ENCODE measurements around the gene EPHB2.

Gene EPHB2

GRCh38 chr1:22708777-22709176 is 1.9 kb upstream of the EPHB2 start:
- no peaks in the 10 kb centered on the region for H3K36me3 Mint-ChIP-seq (ENCODE audit: low read depth)
- no peak overlapping the region for H3K27ac Mint-ChIP-seq
- peaks cover 53% of the 10 kb centered on the region for H3K27me3 Mint-ChIP-seq (ENCODE audit: low read depth, poor library complexity)
- H3K4me1 Mint-ChIP-seq, result peaks cover 24% of the 10 kb centered on the region
- peak overlapping the region; percentile 84 for H3K4me3 Mint-ChIP-seq
- no peak for DNase-seq
- no peak for TF ChIP-seq CTCF (IDR thresholded peaks at IDR 0.05)
- no peaks in the 10 kb centered on the region for H3K9me3 Mint-ChIP-seq

DNA sequence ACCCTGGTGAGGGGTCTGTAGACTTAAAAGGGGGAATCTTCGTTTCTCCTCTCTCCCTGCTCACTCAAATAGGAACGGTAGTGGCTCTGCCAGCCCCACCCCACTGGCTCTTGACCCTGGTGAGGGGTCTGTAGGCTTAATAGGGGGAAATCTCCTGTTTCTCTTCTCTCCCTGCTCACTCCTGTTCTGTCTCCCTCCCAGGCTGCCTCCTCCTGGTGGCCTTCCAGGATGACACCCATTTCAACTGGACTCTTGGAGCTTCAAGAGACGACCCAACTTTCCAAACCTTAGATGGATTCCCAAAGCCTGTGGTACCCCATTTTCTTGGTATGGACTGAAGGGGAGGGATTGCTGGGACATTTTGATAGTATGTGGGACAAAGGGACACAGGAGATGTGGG is 1.4 kb upstream of the EPHB2 start:
- Mint-ChIP-seq H3K4me1 (peaks cover 24% of the 10 kb centered on the region), H3K27ac (no peak overlapping the region), H3K4me3 (peak overlapping the region; percentile 84), H3K9me3 (no peaks in the 10 kb centered on the region), H3K36me3 (ENCODE audit: low read depth) (no peaks in the 10 kb centered on the region), H3K27me3 (ENCODE audit: low read depth, poor library complexity) (peaks cover 57% of the 10 kb centered on the region)
- TF ChIP-seq CTCF (IDR thresholded peaks at IDR 0.05), result peak; percentile 42
- no peak for DNase-seq

DNA sequence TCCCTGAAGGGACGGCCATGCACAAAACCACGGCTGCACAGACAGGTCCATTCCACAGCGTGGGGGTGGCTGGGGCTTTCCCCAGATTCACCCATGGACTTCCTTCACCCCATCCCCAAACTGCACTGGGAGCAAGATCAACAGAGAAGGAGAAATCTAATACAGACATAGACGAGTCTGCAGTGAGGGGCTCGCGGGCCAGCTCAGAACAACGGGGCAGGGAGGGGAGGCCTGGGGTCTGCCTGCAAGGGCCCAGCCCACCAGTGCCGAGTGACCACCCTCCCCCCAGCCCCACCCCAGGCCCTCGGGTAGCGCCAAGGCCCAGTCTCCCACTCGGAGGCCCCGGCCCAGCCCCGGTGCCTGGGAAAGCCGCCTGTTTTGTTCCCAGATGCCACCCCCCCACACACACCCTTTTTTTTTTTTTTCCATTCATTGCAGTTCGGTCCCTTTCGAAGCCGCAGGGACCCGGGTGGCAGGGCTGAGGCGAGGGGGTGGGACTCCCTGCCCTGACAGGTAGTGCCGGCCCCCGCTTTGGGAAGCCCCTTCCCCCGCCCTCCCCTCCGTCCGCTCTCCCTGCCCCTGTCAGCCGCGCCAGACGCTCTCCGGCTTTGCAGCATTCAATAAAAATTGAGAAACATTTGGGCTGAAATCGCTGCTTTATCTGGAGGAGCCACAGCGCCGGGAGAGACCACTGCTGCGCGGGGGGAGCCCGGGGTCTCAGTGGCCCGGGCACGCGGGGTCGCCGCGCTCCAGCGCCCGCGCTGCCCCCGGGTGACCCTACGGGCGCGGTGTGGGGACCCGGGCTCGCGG is 543 bp upstream of the EPHB2 start:
- no peak for TF ChIP-seq CTCF (IDR thresholded peaks at IDR 0.05)
- peak; percentile 83 for DNase-seq
- Mint-ChIP-seq H3K4me1 (peaks cover 24% of the 10 kb centered on the region), H3K4me3 (peak overlapping the region; percentile 84), H3K27ac (no peak overlapping the region), H3K9me3 (no peaks in the 10 kb centered on the region), H3K36me3 (ENCODE audit: low read depth) (no peaks in the 10 kb centered on the region), H3K27me3 (ENCODE audit: low read depth, poor library complexity) (peaks cover 61% of the 10 kb centered on the region)

GRCh38 chr1:22711071-22711470 is 432 bp downstream of the EPHB2 start:
- no peak overlapping the region for H3K4me3 Mint-ChIP-seq
- DNase-seq, result no peak
- peaks cover 24% of the 10 kb centered on the region for H3K4me1 Mint-ChIP-seq
- H3K27ac Mint-ChIP-seq, result no peak overlapping the region
- TF ChIP-seq CTCF (IDR thresholded peaks at IDR 0.05), result no peak
- no peaks in the 10 kb centered on the region for H3K36me3 Mint-ChIP-seq (ENCODE audit: low read depth)
- H3K9me3 Mint-ChIP-seq, result no peaks in the 10 kb centered on the region
- peaks cover 71% of the 10 kb centered on the region for H3K27me3 Mint-ChIP-seq (ENCODE audit: low read depth, poor library complexity)

DNA sequence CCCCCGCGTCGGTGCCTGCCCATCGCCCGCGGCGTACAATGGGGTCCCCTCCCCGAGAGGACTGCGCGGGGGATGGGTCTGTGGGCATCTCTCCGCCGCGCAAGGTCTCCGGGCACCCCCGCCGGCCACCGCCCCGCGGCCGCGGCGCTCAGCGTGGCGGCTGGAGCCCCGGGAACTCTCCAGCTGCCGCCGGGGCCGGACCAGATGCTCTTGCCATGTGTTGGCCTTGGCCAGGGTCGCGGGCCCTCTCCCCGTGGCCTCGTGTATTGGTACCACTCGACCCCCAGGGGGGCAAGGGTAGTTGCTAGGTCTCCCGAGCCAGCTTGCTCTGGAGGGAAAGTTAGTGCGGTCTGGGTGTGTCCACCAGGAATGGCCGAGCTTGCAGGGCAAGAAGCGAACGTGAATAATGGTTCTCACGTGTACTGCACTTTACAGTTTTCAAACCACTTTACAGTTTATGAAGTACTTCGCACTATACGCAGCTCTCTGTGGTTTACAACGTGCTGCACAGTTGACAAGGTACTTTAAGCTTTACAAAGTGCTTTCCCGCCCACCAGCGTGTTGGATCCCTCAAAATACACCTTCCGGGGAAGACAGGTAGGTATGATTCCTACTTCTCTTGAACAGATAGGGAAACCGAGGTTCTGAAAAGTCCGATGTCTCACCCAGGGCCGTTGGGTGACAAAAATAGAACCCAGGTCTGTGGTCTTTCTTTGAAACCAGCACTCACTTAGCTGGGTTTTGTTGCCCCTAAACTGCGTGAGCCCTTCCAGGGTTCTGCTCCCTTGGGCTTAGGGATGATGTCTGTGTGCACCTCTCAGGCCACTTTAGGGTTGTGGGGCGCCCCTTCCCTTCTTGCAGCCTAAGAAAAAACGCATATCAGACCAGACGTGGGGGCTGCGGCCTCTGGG is 1.2 kb downstream of the EPHB2 start:
- no peak for TF ChIP-seq CTCF (IDR thresholded peaks at IDR 0.05)
- Mint-ChIP-seq H3K36me3 (ENCODE audit: low read depth) (no peaks in the 10 kb centered on the region), H3K27ac (no peak overlapping the region), H3K4me3 (peak overlapping the region; percentile 84), H3K27me3 (ENCODE audit: low read depth, poor library complexity) (peaks cover 70% of the 10 kb centered on the region), H3K9me3 (no peaks in the 10 kb centered on the region), H3K4me1 (peaks cover 27% of the 10 kb centered on the region)
- peak; percentile 30 for DNase-seq

All from nephron progenitor cell (in vitro differentiated cells).